Muscle layer of duodenum (tissue), 2 donors: ENCODE results near the gene IFI35.
"Not testable (repeated sequence)": the region's sequence is repeated elsewhere in the genome, so short reads cannot be mapped to it uniquely, and the experiment has no call there.

ENCODE experiments used
- H3K27ac ChIP-seq: one replicate; pipeline ENCODE4 v1.7.0; 2013; ENCODE audit warnings: mild to moderate bottlenecking, low read length
- H3K27me3 ChIP-seq: one replicate; pipeline ENCODE4 v1.7.0; 2013; ENCODE audit warnings: low read depth, mild to moderate bottlenecking, control low read depth, low read length
- H3K36me3 ChIP-seq, 2 donors: one replicate each; pipeline ENCODE4 v1.7.0; 2013; ENCODE audit warnings: low read length in 2 of 2, control low read depth in 1 of 2, mild to moderate bottlenecking in 1 of 2; ENCODE audit not compliant: insufficient read depth in 2 of 2, control insufficient read depth in 1 of 2
- H3K4me1 ChIP-seq, 2 donors: one replicate each; pipeline ENCODE4 v1.7.0; 2013; ENCODE audit warnings: low read length in 2 of 2, mild to moderate bottlenecking in 2 of 2, control low read depth in 1 of 2, moderate library complexity in 1 of 2; ENCODE audit not compliant: insufficient read depth in 2 of 2, control insufficient read depth in 1 of 2
- H3K4me3 ChIP-seq, 2 donors: one replicate each; pipeline ENCODE4 v1.7.0; 2013; ENCODE audit warnings: low read length in 2 of 2, low read depth in 1 of 2, mild to moderate bottlenecking in 1 of 2
- H3K9me3 ChIP-seq, 2 donors: one replicate each; pipeline ENCODE4 v1.7.0; 2013; ENCODE audit warnings: low read length in 2 of 2, control low read depth in 1 of 2, mild to moderate bottlenecking in 1 of 2; ENCODE audit not compliant: control insufficient read depth in 1 of 2
- donor health status: healthy.

IFI35 gene

GRCh38 chr17:43006639-43007551 lies at the start of gene IFI35:
TSS of gene IFI35 (plus strand) at chr17:43006784. CDS start at chr17:43006948, 164 bp downstream.
- peak within 1 kb of the TSS; percentile 98 for H3K27ac ChIP-seq
- H3K27me3 ChIP-seq, result no peaks in the 10 kb centered on the region
- peaks cover 12 to 19% of the 10 kb centered on the region in 2 donors for H3K36me3 ChIP-seq
- peak within 1 kb of the TSS; percentile 80 to 97 for H3K4me3 ChIP-seq
- peaks cover 0 to 4% of the 10 kb centered on the region in 2 donors for H3K4me1 ChIP-seq
- H3K9me3 ChIP-seq, result no peaks in the 10 kb centered on the region

GRCh38 chr17:42964161-42964932 lies 42.2 kb upstream of the IFI35 start, which contains the start of gene AARSD1:
TSS of gene AARSD1 (minus strand) at chr17:42964454. CDS start at chr17:42964440, 14 bp downstream.
- H3K27me3 ChIP-seq, result no peaks in the 10 kb centered on the region
- H3K9me3 ChIP-seq, result no peaks in the 10 kb centered on the region
- H3K27ac ChIP-seq, result peak within 1 kb of the TSS; percentile 83

GRCh38 chr17:42967925-42968324 lies 38.7 kb upstream of the IFI35 start:
- no peak overlapping the region for H3K27ac ChIP-seq

More at GRCh38 chr17:42964161-42964932, 42.2 kb upstream of the IFI35 start, which contains the start of gene AARSD1:
- Histone ChIP-seq H3K4me1 (peaks cover 7 to 9% of the 10 kb centered on the region in 2 donors), H3K36me3 (peaks cover 8 to 25% of the 10 kb centered on the region in 2 donors), H3K4me3 (peak within 1 kb of the TSS; percentile 76 to 91)

GRCh38 chr17:42969001-42969581 lies 37.5 kb upstream of the IFI35 start:
- no peaks in the 10 kb centered on the region for H3K4me1 ChIP-seq
- no peaks in the 10 kb centered on the region for H3K27me3 ChIP-seq
- H3K4me3 ChIP-seq, result no peak overlapping the region
- H3K27ac ChIP-seq, result no peak overlapping the region
- no peaks in the 10 kb centered on the region for H3K36me3 ChIP-seq
- H3K9me3 ChIP-seq, result no peaks in the 10 kb centered on the region

More at GRCh38 chr17:42967925-42968324, 38.7 kb upstream of the IFI35 start:
- Histone ChIP-seq H3K4me3 (no peak overlapping the region), H3K9me3 (no peaks in the 10 kb centered on the region), H3K36me3 (no peaks in the 10 kb centered on the region), H3K4me1 (peaks cover 7 to 9% of the 10 kb centered on the region in 2 donors), H3K27me3 (no peaks in the 10 kb centered on the region)

- Histone ChIP-seq H3K36me3 (no peaks in the 10 kb centered on the region), H3K27me3 (no peaks in the 10 kb centered on the region), H3K4me1 (no peaks in the 10 kb centered on the region), H3K9me3 (no peaks in the 10 kb centered on the region), H3K4me3 (no peak overlapping the region), H3K27ac (no peak overlapping the region)
Measured at GRCh38 chr17:42971589-42971988, 35.0 kb upstream of the IFI35 start.

- not testable (repeated sequence) for H3K27ac ChIP-seq, H3K27me3 ChIP-seq, H3K4me3 ChIP-seq, H3K36me3 ChIP-seq, H3K9me3 ChIP-seq, H3K4me1 ChIP-seq
Measured at GRCh38 chr17:42973323-42973722, 33.3 kb upstream of the IFI35 start.

- Histone ChIP-seq H3K4me3 (no peak overlapping the region), H3K36me3 (no peaks in the 10 kb centered on the region), H3K27ac (no peak overlapping the region), H3K4me1 (peaks cover 0 to 6% of the 10 kb centered on the region in 2 donors), H3K27me3 (no peaks in the 10 kb centered on the region), H3K9me3 (no peaks in the 10 kb centered on the region)
Measured at GRCh38 chr17:42975265-42975664, 31.3 kb upstream of the IFI35 start.

- H3K4me3 ChIP-seq, H3K36me3 ChIP-seq, H3K27ac ChIP-seq, H3K9me3 ChIP-seq, H3K4me1 ChIP-seq, H3K27me3 ChIP-seq: not testable (repeated sequence)
Measured at GRCh38 chr17:42975701-42976100, 30.9 kb upstream of the IFI35 start.

GRCh38 chr17:42979511-42980273 lies 26.9 kb upstream of the IFI35 start, which contains the start of gene PTGES3L:
TSS of gene PTGES3L (minus strand) at chr17:42980080. CDS start at chr17:42980053, 27 bp downstream.
- Histone ChIP-seq H3K9me3 (no peaks in the 10 kb centered on the region), H3K4me1 (peaks cover 0 to 23% of the 10 kb centered on the region in 2 donors), H3K4me3 (peak within 1 kb of the TSS; percentile 82 to 97), H3K36me3 (no peaks in the 10 kb centered on the region), H3K27ac (peak within 1 kb of the TSS; percentile 71), H3K27me3 (no peaks in the 10 kb centered on the region)

GRCh38 chr17:42980274-42980765 lies 26.3 kb upstream of the IFI35 start, which contains the start of gene RUNDC1:
TSS of gene RUNDC1 (plus strand) at chr17:42980565. CDS start at chr17:42980577, 12 bp downstream.
- H3K27ac ChIP-seq, result peak within 1 kb of the TSS; percentile 71
- peaks cover 0 to 23% of the 10 kb centered on the region in 2 donors for H3K4me1 ChIP-seq
- H3K36me3 ChIP-seq, result no peaks in the 10 kb centered on the region
- no peaks in the 10 kb centered on the region for H3K9me3 ChIP-seq
- H3K4me3 ChIP-seq, result peak within 1 kb of the TSS; percentile 82 to 97
- no peaks in the 10 kb centered on the region for H3K27me3 ChIP-seq
